ENCODE measurements around the gene SPARC. TPM values are rescaled to one million over a fixed set of nuclear protein-coding genes. Genes with fewer than 3 reads are reported as not detected.
A peak's percentile ranks its signal among the peaks of the same experiment; 100 is the strongest.
"Not testable (repeated sequence)": the region's sequence is repeated elsewhere in the genome, so short reads cannot be mapped to it uniquely, and the experiment has no call there.

SPARC gene
- under 1 TPM; 0.39 to 0.96 TPM for total RNA-seq

- ATAC-seq (ENCODE audit: low read depth), result peak; percentile 79
- H3K4me3 Mint-ChIP-seq, result peak within 1 kb of the TSS; percentile 67
Measured at GRCh38 chr5:151686674-151687407, at the start of gene SPARC. Gene SPARC (minus strand): TSS chr5:151686915. CDS start chr5:151676188, 10,727 bp downstream.

DNA sequence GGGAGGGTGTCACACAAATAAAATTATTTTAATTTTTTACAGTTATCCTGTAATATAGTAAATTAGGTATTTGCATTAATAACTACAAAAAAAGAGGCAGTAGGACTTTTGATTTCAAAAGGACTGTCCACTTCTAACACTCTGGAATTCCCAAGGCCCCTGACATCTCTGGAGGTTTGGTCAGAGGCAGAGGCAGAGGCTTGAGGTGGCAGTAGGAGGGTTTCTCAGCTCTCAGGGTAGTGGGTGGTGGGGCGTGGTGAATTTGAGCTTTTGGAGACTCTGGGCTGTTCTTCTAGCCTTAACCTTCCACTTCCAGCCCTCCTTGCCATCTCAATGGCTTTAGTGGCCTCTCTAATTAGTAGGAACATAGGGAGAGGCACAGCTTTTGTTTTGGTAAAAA is 48.9 kb upstream of the SPARC start:
- ATAC-seq (ENCODE audit: low read depth) (no peak), DNase-seq (no peak)
- no peak overlapping the region for H3K4me3 Mint-ChIP-seq
- H3K9me3 Mint-ChIP-seq, result no peaks in the 10 kb centered on the region
- H3K27me3 Mint-ChIP-seq, result no peaks in the 10 kb centered on the region
- peaks cover 2% of the 10 kb centered on the region for H3K4me1 Mint-ChIP-seq
- peaks cover under 1% of the 10 kb centered on the region for H3K36me3 Mint-ChIP-seq
- H3K27ac Mint-ChIP-seq, result no peak overlapping the region
- POLR2A ChIA-PET, result no interaction called here

More at GRCh38 chr5:151686674-151687407, at the start of gene SPARC:
- POLR2A ChIA-PET, result interaction anchor here (0.5 kb wide), 1 partner anchor 21 kb away, joined by 3 read pairs; no protein-coding TSS in a partner anchor
- Mint-ChIP-seq H3K36me3 (no peaks in the 10 kb centered on the region), H3K9me3 (no peaks in the 10 kb centered on the region), H3K27ac (no peak within 1 kb of the TSS), H3K4me1 (peaks cover 9% of the 10 kb centered on the region), H3K27me3 (peaks cover 36% of the 10 kb centered on the region)
- DNase-seq, result no peak

DNA sequence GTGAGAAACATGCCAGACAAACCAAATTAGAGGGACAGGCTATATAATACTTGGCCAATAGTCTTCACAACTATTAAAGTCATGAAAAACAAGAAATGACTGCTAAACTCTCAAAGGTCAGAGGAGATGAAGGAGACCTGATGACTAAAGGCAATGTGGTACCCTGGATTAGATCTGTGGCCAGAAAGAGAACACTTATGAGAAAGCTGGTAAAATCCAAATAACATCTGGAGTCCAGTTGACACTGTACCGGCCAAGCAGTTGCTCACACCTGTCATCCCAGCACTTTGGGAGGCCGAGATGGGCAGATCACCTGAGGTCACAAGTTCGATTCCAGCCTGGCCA is 47.3 kb upstream of the SPARC start:
- POLR2A ChIA-PET, result no interaction called here
- Mint-ChIP-seq H3K4me1 (no peaks in the 10 kb centered on the region), H3K36me3 (peaks cover 6% of the 10 kb centered on the region), H3K4me3 (no peak overlapping the region), H3K27ac (no peak overlapping the region), H3K27me3 (no peaks in the 10 kb centered on the region), H3K9me3 (peaks cover 2% of the 10 kb centered on the region)
- DNase-seq (no peak), ATAC-seq (ENCODE audit: low read depth) (no peak)

- Mint-ChIP-seq H3K27ac (no peak overlapping the region), H3K36me3 (peaks cover 6% of the 10 kb centered on the region), H3K27me3 (no peaks in the 10 kb centered on the region), H3K9me3 (peaks cover 2% of the 10 kb centered on the region), H3K4me1 (no peaks in the 10 kb centered on the region), H3K4me3 (no peak overlapping the region)
- DNase-seq (no peak), ATAC-seq (ENCODE audit: low read depth) (no peak)
- POLR2A ChIA-PET, result no interaction called here
Measured at GRCh38 chr5:151733358-151734063, 46.8 kb upstream of the SPARC start.

GRCh38 chr5:151730381-151730780 is 43.7 kb upstream of the SPARC start:
- no peaks in the 10 kb centered on the region for H3K27me3 Mint-ChIP-seq
- H3K27ac Mint-ChIP-seq, result no peak overlapping the region
- DNase-seq, result no peak
- no peak overlapping the region for H3K4me3 Mint-ChIP-seq
- no peak for ATAC-seq (ENCODE audit: low read depth)
- peaks cover 2% of the 10 kb centered on the region for H3K9me3 Mint-ChIP-seq
- no peaks in the 10 kb centered on the region for H3K4me1 Mint-ChIP-seq
- peaks cover 9% of the 10 kb centered on the region for H3K36me3 Mint-ChIP-seq
- POLR2A ChIA-PET, result no interaction called here

- H3K27me3 Mint-ChIP-seq; H3K27ac Mint-ChIP-seq; POLR2A ChIA-PET; H3K4me3 Mint-ChIP-seq; H3K9me3 Mint-ChIP-seq; ATAC-seq (ENCODE audit: low read depth); H3K4me1 Mint-ChIP-seq; H3K36me3 Mint-ChIP-seq; DNase-seq: not testable (repeated sequence)
Measured at GRCh38 chr5:151729597-151729996, 42.9 kb upstream of the SPARC start.

DNA sequence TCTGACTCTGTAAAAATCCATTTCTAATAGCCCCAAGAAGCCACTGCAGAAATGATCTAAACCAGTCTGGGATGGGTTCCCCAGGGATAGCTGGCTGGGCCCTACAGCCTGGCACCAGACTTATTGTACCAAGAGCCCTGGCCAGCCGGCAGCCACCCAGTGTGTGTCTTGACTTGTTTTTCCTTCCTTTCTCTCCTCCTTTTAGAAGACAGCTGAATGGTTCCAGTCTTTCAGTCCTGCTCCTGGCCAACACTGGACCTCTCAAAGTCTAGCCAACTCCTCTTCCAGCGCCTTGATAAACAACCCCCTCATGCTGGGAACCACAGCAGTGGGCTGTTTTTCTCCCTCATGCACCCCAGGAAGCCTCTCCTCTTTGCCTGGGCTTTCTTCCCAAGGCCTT is 37.6 kb upstream of the SPARC start:
- H3K4me1 Mint-ChIP-seq, result peaks cover 1% of the 10 kb centered on the region
- DNase-seq (no peak), ATAC-seq (ENCODE audit: low read depth) (no peak)
- H3K27me3 Mint-ChIP-seq, result no peaks in the 10 kb centered on the region
- no peaks in the 10 kb centered on the region for H3K9me3 Mint-ChIP-seq
- POLR2A ChIA-PET, result no interaction called here
- H3K27ac Mint-ChIP-seq, result no peak overlapping the region
- peaks cover 6% of the 10 kb centered on the region for H3K36me3 Mint-ChIP-seq
- no peak overlapping the region for H3K4me3 Mint-ChIP-seq

- Mint-ChIP-seq H3K9me3 (no peaks in the 10 kb centered on the region), H3K4me1 (peaks cover 1% of the 10 kb centered on the region), H3K27me3 (no peaks in the 10 kb centered on the region), H3K27ac (no peak overlapping the region), H3K36me3 (no peaks in the 10 kb centered on the region), H3K4me3 (no peak overlapping the region)
- ATAC-seq (ENCODE audit: low read depth), result no peak
- DNase-seq, result no peak
- POLR2A ChIA-PET, result no interaction called here
Measured at GRCh38 chr5:151722546-151722945, 35.8 kb upstream of the SPARC start.

GRCh38 chr5:151721812-151722391 is 35.2 kb upstream of the SPARC start:
- POLR2A ChIA-PET, result no interaction called here
- no peaks in the 10 kb centered on the region for H3K9me3 Mint-ChIP-seq
- peaks cover 1% of the 10 kb centered on the region for H3K4me1 Mint-ChIP-seq
- ATAC-seq (ENCODE audit: low read depth) (no peak), DNase-seq (no peak)
- H3K27ac Mint-ChIP-seq, result no peak overlapping the region
- H3K27me3 Mint-ChIP-seq, result no peaks in the 10 kb centered on the region
- no peak overlapping the region for H3K4me3 Mint-ChIP-seq
- H3K36me3 Mint-ChIP-seq, result no peaks in the 10 kb centered on the region

GRCh38 chr5:151721087-151721646 is 34.5 kb upstream of the SPARC start:
- POLR2A ChIA-PET, result no interaction called here
- Mint-ChIP-seq H3K36me3 (no peaks in the 10 kb centered on the region), H3K27me3 (no peaks in the 10 kb centered on the region), H3K4me1 (peaks cover 1% of the 10 kb centered on the region), H3K9me3 (no peaks in the 10 kb centered on the region), H3K27ac (no peak overlapping the region), H3K4me3 (no peak overlapping the region)
- no peak for DNase-seq
- no peak for ATAC-seq (ENCODE audit: low read depth)

- peaks cover 1% of the 10 kb centered on the region for H3K4me1 Mint-ChIP-seq
- H3K36me3 Mint-ChIP-seq, result no peaks in the 10 kb centered on the region
- no peak overlapping the region for H3K27ac Mint-ChIP-seq
- POLR2A ChIA-PET, result no interaction called here
- no peak overlapping the region for H3K4me3 Mint-ChIP-seq
- DNase-seq, result no peak
- H3K9me3 Mint-ChIP-seq, result no peaks in the 10 kb centered on the region
- no peak for ATAC-seq (ENCODE audit: low read depth)
- no peaks in the 10 kb centered on the region for H3K27me3 Mint-ChIP-seq
Measured at GRCh38 chr5:151720215-151720614, 33.5 kb upstream of the SPARC start.

DNA sequence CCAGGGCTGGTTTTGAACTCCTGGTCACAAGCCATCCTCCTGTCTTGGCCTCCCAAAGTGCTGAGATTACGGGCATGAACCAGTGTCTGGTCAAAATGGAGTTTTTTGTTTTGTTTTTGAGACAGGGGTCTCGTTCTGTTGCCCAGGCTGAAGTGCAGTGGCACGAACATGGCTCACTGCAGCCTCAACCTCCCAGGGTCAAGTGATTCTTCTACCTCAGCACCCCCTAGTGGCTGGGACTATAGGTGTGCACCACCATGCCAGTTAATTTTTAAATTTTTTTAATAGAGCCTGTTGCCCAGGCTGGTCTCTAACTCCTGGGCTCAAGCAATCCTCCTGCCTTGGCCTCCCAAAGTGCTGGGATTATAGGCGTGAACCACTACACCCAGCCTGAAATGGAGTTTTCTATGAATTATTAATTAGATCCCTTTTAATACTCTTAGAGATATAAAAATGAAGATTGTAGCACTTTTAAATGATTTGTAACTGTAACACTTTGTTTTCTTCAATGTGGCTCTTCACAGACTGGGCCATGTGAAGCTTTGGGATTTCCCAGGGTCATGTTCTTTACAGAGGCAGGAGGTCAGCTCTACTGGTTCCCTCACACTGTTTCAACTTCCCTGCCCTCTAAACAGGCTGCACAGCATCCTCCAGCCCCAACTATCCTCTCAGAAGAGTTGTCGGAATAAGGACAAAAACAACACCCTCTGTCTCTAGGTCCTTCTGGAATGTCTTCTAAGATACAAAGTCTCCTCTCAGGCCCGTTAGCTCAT is 32.7 kb upstream of the SPARC start:
- H3K36me3 Mint-ChIP-seq, result no peaks in the 10 kb centered on the region
- H3K9me3 Mint-ChIP-seq, result no peaks in the 10 kb centered on the region
- H3K4me1 Mint-ChIP-seq, result peaks cover 1% of the 10 kb centered on the region
- no peak overlapping the region for H3K4me3 Mint-ChIP-seq
- POLR2A ChIA-PET, result no interaction called here
- no peak overlapping the region for H3K27ac Mint-ChIP-seq
- DNase-seq, result no peak
- peak; percentile 58 for ATAC-seq (ENCODE audit: low read depth)
- H3K27me3 Mint-ChIP-seq, result no peaks in the 10 kb centered on the region

DNA sequence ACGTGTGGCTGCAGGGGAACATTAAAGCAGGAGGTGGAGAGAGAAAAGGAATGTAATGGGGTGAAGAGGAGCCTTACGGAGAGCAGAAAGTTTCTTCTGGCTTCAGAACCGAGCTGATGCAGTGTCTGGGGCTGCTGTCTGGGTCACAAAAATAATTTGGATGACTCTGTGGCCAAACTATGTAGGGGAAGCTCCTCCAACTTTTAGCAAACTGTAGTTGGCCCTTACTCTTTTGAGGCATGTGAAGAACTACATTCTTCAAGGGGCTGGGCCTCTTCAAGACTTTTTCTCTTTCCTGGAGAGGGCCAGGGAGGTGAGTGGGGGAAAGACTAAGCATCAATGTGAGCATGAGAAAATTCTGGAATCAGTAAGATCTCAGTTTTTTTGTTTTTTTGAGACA is 31.9 kb upstream of the SPARC start:
- Mint-ChIP-seq H3K9me3 (no peaks in the 10 kb centered on the region), H3K36me3 (no peaks in the 10 kb centered on the region), H3K4me3 (no peak overlapping the region), H3K27me3 (no peaks in the 10 kb centered on the region), H3K27ac (peak overlapping the region; percentile 22), H3K4me1 (peaks cover 1% of the 10 kb centered on the region)
- no peak for DNase-seq
- POLR2A ChIA-PET, result no interaction called here
- ATAC-seq (ENCODE audit: low read depth), result no peak

All from activated naive CD8-positive, alpha-beta T cell treated with anti-CD3 and anti-CD28 coated beads, Interleukin-2, amount 10 ng/mL, durations not matched to agents 7 days and 5 days (primary cell).